ENCODE data around the gene PI4KA.
"Not testable (repeated sequence)": the region's sequence is repeated elsewhere in the genome, so short reads cannot be mapped to it uniquely, and the experiment has no call there.

Gene PI4KA

DNA sequence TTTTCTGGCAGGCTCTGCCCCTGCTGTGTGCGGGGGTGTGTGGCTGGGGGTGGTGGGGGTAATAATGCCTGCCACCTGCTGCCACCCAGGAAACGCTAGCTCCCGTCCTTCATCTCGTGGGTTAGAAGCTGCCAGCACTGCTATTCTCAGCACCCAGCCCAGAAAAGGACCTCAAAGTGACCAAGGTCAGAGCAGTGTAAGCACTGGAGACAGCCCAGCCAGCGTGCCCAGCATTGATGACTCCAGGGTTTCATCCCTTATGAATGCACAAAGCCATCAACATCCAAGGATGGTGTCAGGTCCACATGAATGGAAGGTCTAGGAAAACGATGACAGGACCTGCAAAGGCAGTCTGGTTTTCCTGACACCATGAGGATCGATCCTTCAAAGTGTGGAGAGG is 140.6 kb downstream of the PI4KA start:
- DNase-seq = not testable (repeated sequence)

DNA sequence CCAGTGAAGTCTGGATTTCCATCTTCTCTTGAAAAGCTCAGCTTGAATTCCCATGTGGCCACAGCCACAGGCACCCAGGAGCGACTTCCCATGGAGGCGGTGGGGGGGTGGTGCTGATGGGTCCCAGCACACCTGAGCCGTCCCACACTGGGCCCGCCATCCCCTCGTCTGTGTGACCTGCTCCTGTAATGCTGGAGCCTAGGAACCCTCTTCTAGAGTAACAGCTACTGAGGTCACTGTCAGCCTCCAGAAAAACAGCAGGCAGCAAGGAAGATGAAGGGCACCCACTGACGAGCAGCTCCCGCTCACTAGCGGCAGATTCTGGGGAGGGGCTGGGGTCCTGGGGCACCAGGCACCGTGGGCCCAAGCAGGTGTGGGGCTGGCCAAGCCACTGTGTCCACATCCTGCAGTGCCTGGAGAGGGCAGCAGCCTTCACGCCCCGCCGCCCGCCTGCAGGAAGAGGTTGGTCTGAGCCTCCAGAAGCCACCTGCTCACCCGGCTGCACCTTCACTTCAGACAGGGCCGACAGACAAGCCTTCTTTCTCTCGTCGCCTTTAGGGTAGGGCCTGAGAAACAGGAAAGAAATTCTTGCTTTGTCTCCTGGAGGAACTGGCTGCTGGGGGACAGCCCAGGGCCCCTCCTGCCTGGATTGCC is 141.3 kb downstream of the PI4KA start:
- DNase-seq = not testable (repeated sequence)

GRCh38 chr22:20713116-20713515 is 145.5 kb downstream of the PI4KA start:
- not testable (repeated sequence) for DNase-seq

DNA sequence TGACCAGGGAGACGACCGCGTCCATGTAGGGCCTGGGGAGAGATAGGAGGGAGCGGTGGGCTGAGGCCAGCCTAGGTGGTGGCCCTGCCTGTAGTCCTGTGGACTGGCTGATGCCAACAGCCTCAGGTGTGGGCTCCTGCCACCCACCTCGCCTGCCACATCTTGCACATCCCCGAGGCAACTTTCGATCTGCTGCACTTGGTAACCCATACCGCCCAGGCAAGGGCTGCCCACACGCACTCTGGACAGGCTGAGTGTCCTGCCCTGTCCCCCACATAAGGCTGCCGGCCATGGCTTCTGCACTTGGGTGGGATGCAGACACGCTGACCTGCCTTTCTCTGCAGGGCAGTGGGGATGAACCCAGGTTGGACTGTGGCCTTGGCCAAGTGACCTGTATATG is 148.6 kb downstream of the PI4KA start:
- DNase-seq = not testable (repeated sequence)

- not testable (repeated sequence) for DNase-seq
These were observed 151.0 kb downstream of the PI4KA start for GRCh38 chr22:20707549-20708118.

GRCh38 chr22:20703816-20704609 is 154.6 kb downstream of the PI4KA start:
- DNase-seq = peak in 1 of 2 experiments; percentile 31

- DNase-seq = not testable (repeated sequence)
These were observed 155.2 kb downstream of the PI4KA start for GRCh38 chr22:20703414-20703806.

- DNase-seq = peak; percentile 90
These were observed 155.8 kb downstream of the PI4KA start for GRCh38 chr22:20702546-20703413.

DNA sequence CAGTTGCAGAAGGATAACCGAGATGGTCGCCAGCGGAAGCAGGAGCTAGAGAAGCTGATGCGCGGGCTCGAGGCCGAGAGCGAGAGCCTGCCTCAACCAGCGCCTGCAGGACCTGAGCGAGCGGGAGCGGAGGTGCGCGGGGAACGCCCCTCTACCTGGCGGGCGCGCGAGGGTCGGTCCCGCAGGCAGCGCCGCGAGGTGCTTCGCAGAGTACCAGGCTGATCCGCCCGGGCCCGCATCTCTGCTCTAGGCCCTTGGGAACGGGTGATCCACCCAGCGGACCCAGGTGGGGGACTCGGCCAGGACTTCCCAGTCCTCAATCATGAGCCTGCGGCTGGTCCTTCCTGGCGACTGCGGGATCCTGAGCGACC is 156.5 kb downstream of the PI4KA start:
- not testable (repeated sequence) for DNase-seq

DNA sequence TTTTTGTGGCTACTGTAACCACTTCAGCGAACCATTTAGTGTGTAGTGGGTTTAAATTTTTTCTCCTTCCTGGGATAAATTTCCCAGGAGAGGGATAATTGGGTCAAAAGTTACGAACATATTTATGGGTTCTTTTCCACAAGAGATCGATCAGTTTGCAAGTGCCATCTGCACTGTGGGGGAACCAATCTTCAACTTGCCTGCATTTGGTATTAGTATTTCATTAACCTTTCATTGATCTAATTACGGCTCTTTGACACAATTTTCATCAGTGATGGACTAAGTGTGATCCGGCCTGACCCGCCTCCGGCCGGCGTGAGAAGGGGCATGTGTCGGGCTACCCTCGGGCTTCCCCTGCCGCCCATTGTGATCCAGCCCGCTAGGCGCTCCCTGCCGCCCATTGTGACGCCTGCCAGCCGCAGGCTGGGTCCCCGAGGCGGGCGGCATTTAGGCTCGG is 156.9 kb downstream of the PI4KA start:
- DNase-seq = not testable (repeated sequence)

- DNase-seq = not testable (repeated sequence)
These were observed 158.3 kb downstream of the PI4KA start for GRCh38 chr22:20700347-20700746.

- not testable (repeated sequence) for DNase-seq
These were observed 158.8 kb downstream of the PI4KA start for GRCh38 chr22:20699856-20700255.

- peak in 1 of 2 experiments; percentile 45 for DNase-seq
These were observed 161.0 kb downstream of the PI4KA start for GRCh38 chr22:20697481-20698113.

DNA sequence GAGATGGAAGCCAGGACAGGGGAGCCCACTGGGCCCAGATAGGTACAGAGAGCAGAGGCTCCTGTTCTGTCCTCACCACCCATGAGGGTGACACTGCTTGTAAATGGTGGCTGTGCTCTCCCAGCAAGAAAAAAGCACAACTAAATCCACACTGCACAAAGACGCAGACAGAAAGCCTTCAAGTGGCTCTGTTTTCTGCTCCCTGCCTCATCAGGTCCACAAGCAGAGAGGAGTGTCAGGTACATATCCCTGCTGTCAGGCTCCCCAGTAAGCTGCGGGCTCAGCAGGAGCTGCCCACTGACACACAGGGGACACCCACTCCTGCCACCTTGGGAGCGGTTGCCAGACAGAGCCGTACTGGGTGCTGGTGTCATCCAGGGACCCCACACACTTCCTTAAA is 162.6 kb downstream of the PI4KA start:
- DNase-seq = not testable (repeated sequence)

DNA sequence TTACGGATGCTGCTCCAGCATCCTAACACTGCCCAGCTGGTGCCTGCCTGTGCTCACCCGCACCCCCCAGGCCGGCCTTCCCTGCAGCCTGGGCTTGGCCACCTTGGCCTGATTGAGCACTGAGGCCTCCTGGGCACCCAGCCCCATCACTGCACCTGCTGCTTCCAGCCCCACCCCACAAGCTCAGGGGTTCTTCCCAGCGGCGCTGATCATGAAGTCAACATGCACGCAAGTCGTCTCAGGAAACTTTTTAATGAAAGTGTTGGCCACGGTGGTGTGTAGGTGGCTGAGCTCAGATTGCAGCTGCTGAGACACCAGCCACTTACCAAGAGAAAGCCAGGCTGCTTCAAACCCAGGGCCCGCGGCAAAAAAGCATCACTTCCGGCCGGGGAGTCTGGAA is 163.4 kb downstream of the PI4KA start:
- not testable (repeated sequence) for DNase-seq

DNA sequence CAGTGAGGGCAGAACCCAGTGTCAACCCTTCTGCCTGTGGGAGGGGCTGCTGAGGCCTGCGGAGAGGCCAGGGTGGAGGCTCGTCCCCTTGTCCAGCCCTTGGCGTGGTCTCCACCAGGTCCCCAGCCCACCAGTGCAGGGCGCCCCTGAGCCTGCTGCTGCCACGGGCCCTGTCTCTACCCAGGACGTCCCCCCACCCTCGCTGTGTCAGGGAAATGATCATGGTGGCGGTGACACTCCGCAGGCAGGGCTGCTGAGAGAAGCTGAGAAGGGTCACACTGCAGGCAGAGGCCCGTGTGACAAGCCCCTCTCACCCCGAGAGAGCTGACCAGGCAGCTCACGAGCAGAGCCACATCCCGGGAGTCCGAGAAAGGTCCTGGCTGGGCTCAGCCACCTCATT is 164.4 kb downstream of the PI4KA start:
- DNase-seq = not testable (repeated sequence)

DNA sequence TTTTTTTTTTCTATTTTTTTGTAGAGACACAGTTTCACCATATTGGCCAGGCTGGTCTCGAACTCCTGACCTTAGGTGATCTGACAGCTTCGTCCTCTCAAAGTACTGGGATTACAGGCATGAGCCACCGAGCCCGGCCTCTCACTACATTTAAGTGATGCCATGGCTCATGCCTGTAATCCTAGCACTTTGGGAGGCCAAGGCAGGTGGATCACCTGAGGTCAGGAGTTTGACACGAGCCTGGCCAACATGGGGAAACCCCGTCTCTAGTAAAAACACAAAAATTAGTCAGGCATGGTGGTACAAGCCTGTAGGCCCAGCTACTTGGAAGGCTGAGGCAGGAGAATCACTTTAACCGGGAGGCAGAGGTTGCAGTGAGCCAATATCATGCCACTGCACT is 165.7 kb downstream of the PI4KA start:
- not testable (repeated sequence) for DNase-seq

GRCh38 chr22:20690586-20691317 is 167.9 kb downstream of the PI4KA start:
- DNase-seq = not testable (repeated sequence)

DNA sequence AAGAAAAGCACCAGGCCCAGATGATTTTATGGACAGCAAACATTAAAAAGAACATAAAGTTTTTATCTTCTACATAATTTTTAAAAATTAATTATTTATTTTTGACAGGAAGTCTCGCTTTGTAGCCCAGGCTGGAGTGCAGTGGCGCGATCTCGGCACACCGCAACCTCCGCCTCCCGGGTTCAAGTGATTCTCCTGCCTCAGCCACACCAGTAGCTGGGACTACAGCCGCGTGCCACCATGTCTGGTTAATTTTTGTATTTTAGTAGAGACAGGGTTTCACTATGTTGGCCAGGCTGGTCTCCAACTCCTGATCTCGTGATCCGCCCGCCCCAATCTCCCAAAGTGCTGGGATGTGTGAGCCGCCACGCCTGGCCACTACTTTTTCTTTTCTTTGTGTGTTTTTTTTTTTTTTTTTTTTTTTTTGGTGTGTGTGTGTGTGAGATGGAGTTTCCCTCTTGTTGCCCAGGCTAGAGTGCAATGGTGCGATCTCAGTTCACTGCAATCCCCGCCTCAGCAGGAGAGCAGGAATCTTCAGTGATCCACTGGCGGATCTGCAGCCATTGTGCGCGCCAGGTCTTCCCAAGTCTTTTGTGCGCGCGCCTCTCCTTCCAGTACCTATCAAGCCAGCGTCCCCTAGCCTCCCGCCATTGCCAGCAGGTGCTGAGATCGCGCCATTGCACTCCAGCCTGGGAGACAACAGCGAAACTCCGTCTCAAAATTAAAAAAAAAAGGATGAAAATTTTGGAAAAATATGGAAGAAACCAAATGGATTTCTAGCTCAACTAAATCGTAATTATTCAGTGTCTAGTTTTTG is 171.0 kb downstream of the PI4KA start:
- not testable (repeated sequence) for DNase-seq

GRCh38 chr22:20685764-20686163 is 172.8 kb downstream of the PI4KA start:
- DNase-seq = not testable (repeated sequence)
